NCI-H2107 (cell line): ENCODE measurements around the gene VPS26B.
"Not testable (repeated sequence)": the region's sequence is repeated elsewhere in the genome, so short reads cannot be mapped to it uniquely, and the experiment has no call there.

Experiments used
- DNase-seq: peaks from one replicate; lab custom pipeline; 2025; lab: John Stamatoyannopoulos, UW

Gene VPS26B

DNA sequence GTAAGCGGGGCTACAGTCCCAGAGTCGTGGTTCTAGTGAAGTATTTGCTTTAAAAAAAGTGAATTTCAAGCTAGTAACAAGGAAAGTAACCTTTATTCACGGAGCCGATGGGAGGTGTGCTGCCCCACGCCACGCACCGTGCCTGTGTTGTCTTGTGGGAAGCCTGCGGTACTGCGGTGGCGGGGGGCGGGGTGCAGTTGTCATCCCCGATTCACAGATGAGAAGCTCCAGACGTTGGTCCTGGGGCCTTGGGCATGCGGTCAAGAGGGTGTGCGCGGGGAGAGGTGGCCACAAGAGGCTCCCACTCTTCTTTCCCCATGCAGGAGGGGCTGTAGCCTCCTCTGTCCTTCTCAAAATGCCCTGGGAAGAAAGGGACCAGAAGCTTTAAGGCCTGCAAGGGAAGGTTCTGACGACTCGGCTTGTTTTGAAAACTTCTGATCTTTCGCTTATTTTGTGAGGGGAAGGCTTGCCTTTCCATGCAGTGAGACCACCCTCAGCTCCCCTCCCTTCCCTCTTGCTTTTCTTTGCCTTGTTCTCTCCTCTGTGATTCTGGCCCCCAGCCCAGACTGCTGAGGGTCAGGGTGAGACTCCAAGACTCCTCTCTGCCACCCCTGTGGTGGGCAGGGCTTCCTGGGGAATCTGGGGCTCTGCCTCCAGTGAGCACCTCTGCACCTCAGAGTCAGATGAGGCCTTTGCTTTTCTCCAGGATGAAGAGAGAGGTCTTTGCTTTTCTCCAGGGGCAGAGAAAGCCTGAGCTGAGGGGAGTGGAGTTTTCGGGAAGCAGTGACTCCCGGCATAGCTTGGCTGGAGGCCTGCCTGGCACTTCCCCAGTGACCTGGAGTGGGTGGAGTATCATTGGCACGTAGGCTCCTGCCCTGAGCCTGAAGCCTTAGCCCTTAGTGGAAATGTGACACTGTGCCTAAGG, 57.9 kb downstream of the VPS26B start:
- no peak for DNase-seq

DNA sequence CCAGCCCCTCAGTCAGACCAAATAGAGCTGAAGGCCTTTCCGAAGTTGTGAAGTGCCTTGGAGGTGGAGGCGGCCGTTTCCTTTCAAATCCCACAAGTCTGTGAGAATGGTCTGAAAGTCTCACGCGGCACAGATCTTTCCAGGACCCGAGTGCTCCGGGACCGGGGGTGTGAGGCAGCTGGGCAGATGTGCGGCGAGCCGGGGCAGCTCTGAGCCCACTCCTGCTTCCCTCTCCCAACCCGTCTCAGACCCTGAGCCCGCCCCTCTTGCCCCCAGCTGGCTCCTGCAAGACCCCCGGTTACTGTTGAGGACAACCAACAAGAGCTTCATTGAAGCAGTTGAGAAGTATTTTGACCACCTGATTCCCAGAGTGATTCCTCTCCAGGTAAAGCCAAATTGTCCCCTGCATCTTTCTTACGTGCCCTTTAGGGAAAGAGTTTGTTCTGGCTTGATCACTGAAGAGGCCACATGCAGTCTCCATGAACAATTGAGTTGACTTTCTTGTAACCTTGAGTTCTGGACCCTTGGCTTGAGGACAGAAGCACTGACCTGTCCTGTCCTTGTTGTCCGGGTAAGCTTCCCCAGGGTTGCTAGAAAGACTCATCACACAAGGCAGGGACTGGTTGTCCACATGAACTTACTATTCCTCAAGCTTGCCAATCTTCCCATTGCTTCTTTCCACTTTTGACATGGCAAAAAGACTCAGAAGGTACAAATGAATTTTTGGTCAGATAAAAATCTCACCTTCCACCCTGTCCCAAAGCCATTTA, 59.2 kb downstream of the VPS26B start:
- DNase-seq = no peak

DNA sequence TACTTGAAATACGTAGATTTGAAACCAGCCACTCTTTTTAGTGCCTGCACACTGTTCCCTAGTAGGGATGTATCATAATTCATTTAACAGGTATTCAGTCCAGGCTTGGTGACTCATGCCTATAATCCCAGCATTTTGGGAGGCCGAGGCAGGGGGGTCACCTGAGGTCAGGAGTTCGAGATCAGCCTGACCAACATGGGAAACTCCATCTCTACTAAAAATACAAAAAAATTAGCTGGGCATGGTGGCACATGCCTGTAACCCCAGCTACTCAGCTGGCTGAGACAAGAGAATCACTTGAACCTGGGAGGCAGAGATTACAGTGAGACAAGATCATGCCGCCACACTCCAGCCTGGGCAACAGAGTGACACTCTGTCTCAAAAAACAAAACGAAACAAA, 59.9 kb downstream of the VPS26B start:
- DNase-seq = not testable (repeated sequence)

DNA sequence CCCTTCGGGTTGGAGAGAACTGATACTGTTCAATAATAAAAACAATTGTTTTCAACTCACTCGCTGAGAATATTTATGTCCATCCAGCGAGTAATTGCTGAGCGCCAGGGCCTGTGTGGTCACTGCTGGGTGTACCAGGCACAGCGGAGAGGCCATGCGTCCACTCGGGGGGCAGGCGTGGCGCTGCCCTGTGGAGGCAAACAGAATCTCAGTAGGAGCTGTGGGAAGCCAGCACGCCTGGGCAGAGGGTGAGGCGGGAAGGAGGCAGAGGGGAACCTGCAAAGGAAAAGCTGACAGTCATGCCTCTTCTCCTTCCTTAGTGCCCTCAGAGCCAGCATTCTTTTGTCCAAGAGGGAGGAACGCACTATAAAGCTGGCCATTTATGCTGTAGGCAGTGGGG, 63.1 kb downstream of the VPS26B start:
- no peak for DNase-seq

DNA sequence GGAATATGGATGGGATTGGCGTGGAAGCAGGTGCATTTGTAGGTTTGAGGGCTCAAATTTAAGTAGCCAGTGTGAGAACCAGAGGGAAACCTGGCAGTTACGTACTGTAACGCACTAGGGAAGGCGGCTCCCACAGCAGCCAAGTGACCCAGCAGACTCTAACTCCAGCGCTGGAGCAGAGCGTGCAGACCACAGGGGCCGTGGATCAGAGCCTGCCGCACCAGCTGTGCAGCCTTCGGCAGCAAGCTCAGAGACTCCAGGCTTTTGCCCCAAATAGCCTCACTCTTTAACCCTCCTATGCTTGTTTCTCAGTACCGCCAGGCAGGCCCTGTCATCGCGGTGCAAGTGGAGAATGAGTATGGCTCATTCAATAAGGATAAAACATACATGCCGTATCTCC, 64.0 kb downstream of the VPS26B start:
- DNase-seq = no peak

DNA sequence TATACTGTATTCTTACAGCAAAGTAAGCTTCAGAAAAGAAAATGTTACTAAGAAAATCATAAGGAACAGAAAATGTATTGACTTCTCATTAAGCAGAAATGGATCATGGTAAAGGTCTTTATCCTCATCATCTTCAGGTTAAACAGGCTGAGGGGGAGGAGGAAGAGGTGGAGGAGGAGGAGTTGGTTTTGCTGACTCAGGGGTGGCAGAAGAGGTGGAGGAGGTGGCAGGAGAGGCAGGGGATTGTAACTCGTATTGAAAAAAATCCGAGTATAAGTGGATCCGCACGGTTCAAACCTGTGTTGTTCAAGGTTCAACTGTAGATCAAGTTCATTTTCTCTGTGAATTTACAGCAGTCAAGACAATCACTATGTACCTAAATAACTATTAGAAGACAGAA, 64.7 kb downstream of the VPS26B start:
- DNase-seq = no peak

DNA sequence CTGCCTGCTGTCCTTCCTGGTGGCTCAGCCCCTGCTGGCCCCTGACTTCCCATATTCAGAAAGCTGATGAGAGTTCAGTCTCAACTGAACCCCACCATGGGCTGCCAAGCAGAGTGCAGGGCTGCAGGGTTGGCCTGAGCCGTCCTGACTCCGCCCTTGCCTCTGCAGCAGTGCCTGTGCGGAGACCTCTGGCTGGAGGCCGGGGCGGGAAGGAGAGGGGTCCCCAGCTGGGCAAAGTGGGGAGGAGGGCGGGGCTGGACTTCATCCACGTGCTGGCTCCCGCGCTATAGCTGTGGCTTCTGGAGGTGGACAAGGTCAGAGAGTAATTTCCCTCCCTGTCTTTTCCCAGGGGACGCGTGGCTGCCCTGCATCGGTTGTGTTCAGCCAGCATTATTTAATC, 65.3 kb downstream of the VPS26B start:
- no peak for DNase-seq

DNA sequence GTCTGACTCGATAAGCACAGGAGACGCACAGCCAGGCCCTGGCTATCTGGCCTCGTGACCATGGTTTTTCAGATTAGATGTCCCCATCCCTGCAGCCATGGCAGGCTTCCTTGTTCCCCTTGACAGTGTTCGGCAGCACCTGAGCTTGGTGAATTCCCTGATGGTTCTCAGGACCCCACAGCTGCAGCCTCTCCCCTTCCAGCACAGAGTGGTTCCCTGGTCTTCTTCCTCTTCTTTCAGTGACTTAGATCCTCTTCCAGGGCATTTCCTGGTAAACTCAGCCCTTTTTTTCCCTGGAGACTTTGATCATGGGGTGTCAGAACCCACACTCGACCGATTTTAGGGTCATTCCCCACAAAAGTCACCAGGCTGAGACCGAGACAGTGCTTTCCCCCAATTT, 66.2 kb downstream of the VPS26B start:
- no peak for DNase-seq

DNA sequence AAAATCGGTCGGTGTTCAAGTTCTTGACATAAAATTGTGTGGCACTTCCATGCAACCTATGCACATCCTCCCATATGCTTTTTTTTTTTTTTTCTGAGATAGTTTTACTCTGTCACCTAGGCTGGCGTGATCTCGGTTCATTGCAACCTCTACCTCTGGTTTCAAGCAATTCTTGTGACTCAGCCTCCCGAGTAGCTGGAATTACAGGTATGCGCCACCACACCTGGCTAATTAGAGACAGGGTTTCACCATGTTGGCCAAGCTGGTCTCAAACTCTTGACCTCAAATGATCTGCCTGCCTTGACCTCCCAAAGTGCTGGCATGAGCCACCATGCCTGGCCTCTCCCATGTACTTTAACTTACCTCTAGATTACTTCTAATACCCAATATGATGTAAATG, 66.7 kb downstream of the VPS26B start:
- DNase-seq = no peak

DNA sequence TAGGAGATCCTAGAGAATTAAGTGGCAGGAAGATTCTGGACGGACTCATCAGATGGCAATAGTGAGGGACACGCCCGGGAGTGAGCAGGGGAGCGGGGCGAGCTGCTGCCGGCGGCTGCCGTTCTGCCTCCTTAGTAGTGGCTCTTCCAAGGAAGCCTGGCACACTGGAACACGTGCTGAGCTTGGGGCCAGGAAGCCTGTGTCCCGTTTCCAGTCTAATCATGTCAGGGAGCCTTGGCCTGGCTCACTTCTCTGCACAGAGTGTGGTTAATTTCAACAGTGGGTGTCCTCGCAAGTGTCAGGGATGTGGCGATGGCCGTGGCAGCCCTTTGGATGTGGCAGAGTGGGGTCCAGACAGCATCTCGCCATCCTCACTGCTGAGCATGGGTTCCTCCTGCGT, 68.2 kb downstream of the VPS26B start:
- no peak for DNase-seq

DNA sequence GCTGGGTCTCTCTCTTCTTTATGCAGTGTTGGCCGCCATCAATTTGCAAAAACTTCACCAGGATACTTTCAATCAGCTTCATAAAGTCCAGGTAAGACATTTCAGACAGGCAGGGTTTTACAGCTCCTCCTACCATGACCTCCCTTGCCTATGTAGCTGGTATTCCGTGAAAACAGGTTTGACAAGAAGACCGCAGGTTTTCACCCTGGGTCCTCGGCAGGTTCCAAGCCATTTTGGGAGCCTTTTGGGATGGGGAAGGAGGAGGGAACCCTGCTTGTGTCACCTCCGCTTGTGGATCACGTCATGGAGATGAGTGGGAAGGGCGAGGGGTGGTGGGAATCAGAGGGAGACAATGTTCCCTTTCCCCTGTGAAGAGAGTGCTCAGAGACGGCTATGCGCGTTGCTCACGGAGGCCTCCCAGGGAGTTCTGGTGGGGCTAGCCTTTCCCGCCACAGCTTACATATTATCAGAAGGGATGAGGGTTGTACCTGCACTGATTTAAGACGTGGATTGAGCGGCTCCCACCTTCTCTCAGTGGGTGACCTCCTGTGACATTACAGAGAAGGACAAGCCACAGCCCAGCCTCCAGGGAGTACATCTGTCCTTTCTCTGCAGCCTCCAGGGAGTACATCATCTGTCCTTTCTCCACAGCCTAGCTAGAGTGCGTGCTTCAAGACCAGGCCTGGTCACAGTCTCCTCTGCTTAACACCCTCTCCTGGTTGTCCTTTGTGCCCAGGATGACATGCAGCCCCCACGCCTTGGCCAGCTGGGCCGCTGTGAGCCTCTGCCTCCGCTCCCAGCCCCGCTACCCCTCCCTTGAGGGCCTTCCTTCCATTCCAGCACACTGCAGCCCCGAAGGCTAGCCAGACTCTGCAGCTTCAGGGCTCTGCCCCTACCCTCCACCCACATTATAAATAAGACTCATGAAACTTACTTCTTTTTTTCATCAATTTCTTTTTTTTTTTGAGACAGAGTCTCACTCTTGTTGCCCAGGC, 68.9 kb downstream of the VPS26B start:
- no peak for DNase-seq

DNA sequence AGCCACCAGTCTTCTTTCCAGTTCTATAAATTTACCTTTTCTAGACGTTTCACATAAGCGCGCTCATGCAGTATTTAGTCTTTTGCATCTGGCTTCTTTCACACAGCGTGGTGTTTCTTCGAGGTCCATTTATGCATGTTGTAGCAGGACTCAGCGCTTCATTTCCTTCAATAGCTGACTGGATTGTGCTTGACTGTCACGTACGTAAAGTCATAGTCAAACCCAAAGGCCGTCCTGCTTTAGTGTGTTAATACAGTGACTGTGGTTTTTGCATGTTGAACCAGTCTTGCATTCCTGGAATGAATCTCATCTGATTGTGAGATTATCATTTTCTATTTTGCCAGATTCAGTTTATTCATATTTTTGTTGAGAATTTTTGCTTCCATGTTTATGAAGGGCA, 70.2 kb downstream of the VPS26B start:
- no peak for DNase-seq
